ENCODE data around the gene WWC2. TPM values are rescaled to one million over a fixed set of nuclear protein-coding genes. Genes with fewer than 3 reads are reported as not detected.

Gene WWC2
- total RNA-seq, 1 experiment from 2014 or later = 39.1 TPM

GRCh38 chr4:183304538-183304937 lies 205.5 kb downstream of the WWC2 start:
- H3K9me3 ChIP-seq (ENCODE audit: control insufficient read depth in 1 of 2, insufficient read depth in 1 of 2, low read depth in 1 of 2, low read length in 2 of 2) = no peaks in the 10 kb centered on the region
- H3K27me3 ChIP-seq (ENCODE audit: insufficient read depth, low read length) = no peaks in the 10 kb centered on the region
- no peak overlapping the region for H3K4me2 ChIP-seq (ENCODE audit: low read length)
- H3K9ac ChIP-seq (ENCODE audit: low read length) = no peak overlapping the region
- no peaks in the 10 kb centered on the region for H3K9me2 ChIP-seq (ENCODE audit: insufficient read depth)
- DNase-seq (ENCODE audit: low read depth, low spot score) (no peak), ATAC-seq (no peak)
- no TSS peak for BruUV-seq (replicated peaks)
- no peaks in the 10 kb centered on the region for H4K20me1 ChIP-seq (ENCODE audit: insufficient read depth)
- H3K4me1 ChIP-seq (ENCODE audit: control insufficient read depth in 1 of 2, insufficient read depth in 2 of 2, low read length in 2 of 2) = no peaks in the 10 kb centered on the region
- no peak overlapping the region for H2AFZ ChIP-seq (ENCODE audit: low read depth, low read length, poor library complexity, severe bottlenecking)
- no peak overlapping the region for H3K27ac ChIP-seq (ENCODE audit: low read depth, low read length)
- ChIA-PET RAD21 (ENCODE audit: low non-redundant PET in 1 of 2, low total read pairs in 2 of 2, uncharacterized antibody in 2 of 2, unreplicated experiment in 2 of 2) (no interaction called here), CTCF (no interaction called here), POLR2A (no interaction called here)
- H3K36me3 ChIP-seq (ENCODE audit: control insufficient read depth in 1 of 2, insufficient read depth in 2 of 2, low read length in 2 of 2) = peaks cover 0 to 4% of the 10 kb centered on the region in 2 experiments; a peak in 1 of 4 replicates
- no peak overlapping the region for H3K4me3 ChIP-seq (replicated peaks in 1 of 2; ENCODE audit: low read depth in 1 of 2, low read length in 2 of 2)
- no peaks in the 10 kb centered on the region for H3K79me2 ChIP-seq (ENCODE audit: insufficient read depth, low read length)
- TF ChIP-seq CBX3 (IDR thresholded peaks at IDR 0.05; ENCODE audit: low read depth) (no peak), CEBPB (IDR thresholded peaks at IDR 0.05; ENCODE audit: low read depth) (no peak), POLR2AphosphoS5 (IDR thresholded peaks at IDR 0.05; ENCODE audit: low read depth, low read length) (no peak), JUND (IDR thresholded peaks at IDR 0.05) (no peak), RAD21 (IDR thresholded peaks at IDR 0.05; ENCODE audit: low read depth) (no peak), EGR1 (IDR thresholded peaks at IDR 0.05; ENCODE audit: low read depth) (no peak), TCF7L2 (IDR thresholded peaks at IDR 0.05; ENCODE audit: borderline replicate concordance, extremely low read depth, insufficient read depth, insufficient read length) (no peak), POLR2A (IDR thresholded peaks at IDR 0.05; ENCODE audit: borderline replicate concordance, extremely low read depth, insufficient read depth, insufficient read length) (no peak), SRF (IDR thresholded peaks at IDR 0.05; ENCODE audit: low read depth) (no peak), SP1 (IDR thresholded peaks at IDR 0.05; ENCODE audit: low read depth) (no peak), EZH2phosphoT487 (IDR thresholded peaks at IDR 0.05; ENCODE audit: borderline replicate concordance) (no peak), ZFX (IDR thresholded peaks at IDR 0.05) (no peak), ELF1 (IDR thresholded peaks at IDR 0.05; ENCODE audit: borderline replicate concordance, low read depth) (no peak), SIN3A (IDR thresholded peaks at IDR 0.05; ENCODE audit: low read depth) (no peak)
- TF ChIP-seq, protein P1, sequence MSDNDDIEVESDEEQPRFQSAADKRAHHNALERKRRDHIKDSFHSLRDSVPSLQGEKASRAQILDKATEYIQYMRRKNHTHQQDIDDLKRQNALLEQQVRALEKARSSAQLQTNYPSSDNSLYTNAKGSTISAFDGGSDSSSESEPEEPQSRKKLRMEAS (IDR thresholded peaks at IDR 0.05) = no peak
- TF ChIP-seq, protein P2, sequence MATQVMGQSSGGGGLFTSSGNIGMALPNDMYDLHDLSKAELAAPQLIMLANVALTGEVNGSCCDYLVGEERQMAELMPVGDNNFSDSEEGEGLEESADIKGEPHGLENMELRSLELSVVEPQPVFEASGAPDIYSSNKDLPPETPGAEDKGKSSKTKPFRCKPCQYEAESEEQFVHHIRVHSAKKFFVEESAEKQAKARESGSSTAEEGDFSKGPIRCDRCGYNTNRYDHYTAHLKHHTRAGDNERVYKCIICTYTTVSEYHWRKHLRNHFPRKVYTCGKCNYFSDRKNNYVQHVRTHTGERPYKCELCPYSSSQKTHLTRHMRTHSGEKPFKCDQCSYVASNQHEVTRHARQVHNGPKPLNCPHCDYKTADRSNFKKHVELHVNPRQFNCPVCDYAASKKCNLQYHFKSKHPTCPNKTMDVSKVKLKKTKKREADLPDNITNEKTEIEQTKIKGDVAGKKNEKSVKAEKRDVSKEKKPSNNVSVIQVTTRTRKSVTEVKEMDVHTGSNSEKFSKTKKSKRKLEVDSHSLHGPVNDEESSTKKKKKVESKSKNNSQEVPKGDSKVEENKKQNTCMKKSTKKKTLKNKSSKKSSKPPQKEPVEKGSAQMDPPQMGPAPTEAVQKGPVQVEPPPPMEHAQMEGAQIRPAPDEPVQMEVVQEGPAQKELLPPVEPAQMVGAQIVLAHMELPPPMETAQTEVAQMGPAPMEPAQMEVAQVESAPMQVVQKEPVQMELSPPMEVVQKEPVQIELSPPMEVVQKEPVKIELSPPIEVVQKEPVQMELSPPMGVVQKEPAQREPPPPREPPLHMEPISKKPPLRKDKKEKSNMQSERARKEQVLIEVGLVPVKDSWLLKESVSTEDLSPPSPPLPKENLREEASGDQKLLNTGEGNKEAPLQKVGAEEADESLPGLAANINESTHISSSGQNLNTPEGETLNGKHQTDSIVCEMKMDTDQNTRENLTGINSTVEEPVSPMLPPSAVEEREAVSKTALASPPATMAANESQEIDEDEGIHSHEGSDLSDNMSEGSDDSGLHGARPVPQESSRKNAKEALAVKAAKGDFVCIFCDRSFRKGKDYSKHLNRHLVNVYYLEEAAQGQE (IDR thresholded peaks at IDR 0.05; ENCODE audit: low read depth) = no peak
- intact Hi-C loops (cut with micrococcal nuclease) = no loop called here
